ENCODE data around the gene PEAK1.

PEAK1 gene

GRCh38 chr15:77400258-77400657 lies 19.6 kb downstream of the PEAK1 start:
- no peak for DNase-seq (ENCODE audit: low read depth, low spot score)

GRCh38 chr15:77398927-77399326 lies 21.0 kb downstream of the PEAK1 start:
- DNase-seq (ENCODE audit: low read depth, low spot score), result no peak

- DNase-seq (ENCODE audit: low read depth, low spot score), result no peak
Observed at GRCh38 chr15:77396692-77397091, 23.2 kb downstream of the PEAK1 start.

GRCh38 chr15:77395013-77395774 lies 24.7 kb downstream of the PEAK1 start:
- DNase-seq (ENCODE audit: low read depth, low spot score), result no peak

GRCh38 chr15:77393471-77393840 lies 26.4 kb downstream of the PEAK1 start:
- no peak for DNase-seq (ENCODE audit: low read depth, low spot score)

GRCh38 chr15:77392762-77393470 lies 27.0 kb downstream of the PEAK1 start:
- no peak for DNase-seq (ENCODE audit: low read depth, low spot score)

- no peak for DNase-seq (ENCODE audit: low read depth, low spot score)
Observed at GRCh38 chr15:77391372-77391951, 28.4 kb downstream of the PEAK1 start.

- no peak for DNase-seq (ENCODE audit: low read depth, low spot score)
Observed at GRCh38 chr15:77387365-77388105, 32.4 kb downstream of the PEAK1 start.

GRCh38 chr15:77386626-77387025 lies 33.3 kb downstream of the PEAK1 start:
- no peak for DNase-seq (ENCODE audit: low read depth, low spot score)

GRCh38 chr15:77384589-77385359 lies 35.1 kb downstream of the PEAK1 start:
- no peak for DNase-seq (ENCODE audit: low read depth, low spot score)

GRCh38 chr15:77384086-77384485 lies 35.8 kb downstream of the PEAK1 start:
- no peak for DNase-seq (ENCODE audit: low read depth, low spot score)

GRCh38 chr15:77380033-77380432 lies 39.9 kb downstream of the PEAK1 start:
- DNase-seq (ENCODE audit: low read depth, low spot score), result no peak

- no peak for DNase-seq (ENCODE audit: low read depth, low spot score)
Observed at GRCh38 chr15:77376770-77377169, 43.1 kb downstream of the PEAK1 start.

- no peak for DNase-seq (ENCODE audit: low read depth, low spot score)
Observed at GRCh38 chr15:77375133-77375532, 44.8 kb downstream of the PEAK1 start.

GRCh38 chr15:77373441-77373840 lies 46.5 kb downstream of the PEAK1 start:
- no peak for DNase-seq (ENCODE audit: low read depth, low spot score)

- no peak for DNase-seq (ENCODE audit: low read depth, low spot score)
Observed at GRCh38 chr15:77371850-77372563, 47.9 kb downstream of the PEAK1 start.

GRCh38 chr15:77370580-77370979 lies 49.3 kb downstream of the PEAK1 start:
- no peak for DNase-seq (ENCODE audit: low read depth, low spot score)

- no peak for DNase-seq (ENCODE audit: low read depth, low spot score)
Observed at GRCh38 chr15:77369168-77369567, 50.7 kb downstream of the PEAK1 start.

- no peak for DNase-seq (ENCODE audit: low read depth, low spot score)
Observed at GRCh38 chr15:77367631-77368030, 52.3 kb downstream of the PEAK1 start.

- DNase-seq (ENCODE audit: low read depth, low spot score), result no peak
Observed at GRCh38 chr15:77361456-77361855, 58.4 kb downstream of the PEAK1 start.
